ENCODE measurements around the gene TUBB2A.
"Not testable (repeated sequence)": the region's sequence is repeated elsewhere in the genome, so short reads cannot be mapped to it uniquely, and the experiment has no call there.

The TUBB2A gene

DNA sequence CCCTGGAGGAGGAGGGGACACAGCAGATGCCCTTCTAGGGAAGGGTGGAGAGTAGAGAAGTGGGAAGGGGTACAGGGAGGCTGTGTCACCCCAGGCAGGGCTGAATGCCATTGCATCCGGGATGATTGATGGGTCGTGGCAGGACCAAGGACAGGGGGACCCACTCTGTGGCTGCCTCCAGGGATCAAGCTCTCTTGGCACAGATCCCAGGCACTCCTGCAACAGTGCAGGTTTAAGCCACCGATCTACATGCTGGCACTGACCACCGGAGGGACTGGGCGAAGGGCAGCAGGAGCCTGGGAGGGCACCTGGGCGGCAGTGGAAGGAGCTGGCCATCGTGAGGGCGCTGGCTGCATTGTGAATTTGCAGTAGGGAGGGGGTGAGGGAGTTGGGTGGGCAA lies 22.6 kb upstream of the TUBB2A start:
- DNase-seq, result not testable (repeated sequence)

- not testable (repeated sequence) for DNase-seq
Measured at GRCh38 chr6:3178666-3179065, 21.3 kb upstream of the TUBB2A start.

DNA sequence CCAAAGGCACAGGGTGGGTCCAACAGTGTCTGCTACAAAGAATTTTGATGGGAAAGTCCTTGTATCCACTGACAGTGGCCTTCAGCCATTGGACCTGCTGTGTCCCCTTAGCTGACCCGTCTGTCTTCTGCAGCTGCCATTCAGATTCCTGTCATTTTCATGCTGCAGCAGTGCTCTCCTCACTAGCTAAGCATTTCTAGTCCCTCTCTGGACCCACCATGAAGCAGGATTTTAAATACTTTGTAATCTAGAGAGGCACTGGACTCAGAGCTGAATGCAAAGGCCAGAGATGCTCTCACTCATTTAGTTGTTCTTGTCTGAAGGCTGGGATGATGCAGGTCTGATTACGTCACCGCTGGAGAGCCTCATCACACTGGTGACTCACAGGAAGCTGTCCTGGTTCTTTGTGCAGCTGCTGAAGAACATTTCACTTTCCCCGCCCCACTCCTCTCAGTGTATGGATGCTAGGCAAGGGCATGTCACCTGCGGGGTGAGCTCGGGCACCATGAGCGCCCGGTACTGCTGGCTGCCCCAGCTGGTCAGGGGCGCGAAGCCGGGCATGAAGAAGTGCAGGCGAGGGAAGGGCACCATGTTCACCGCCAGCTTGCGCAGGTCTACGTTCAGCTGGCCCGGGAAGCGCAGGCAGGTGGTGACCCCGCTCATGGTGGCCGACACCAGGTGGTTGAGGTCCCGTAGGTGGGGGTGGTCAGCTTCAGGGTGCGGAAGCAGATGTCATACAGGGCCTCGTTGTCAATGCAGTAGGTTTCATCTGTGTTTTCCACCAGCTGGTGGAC lies 19.4 kb upstream of the TUBB2A start:
- no peak for DNase-seq

GRCh38 chr6:3175715-3176402 lies 18.5 kb upstream of the TUBB2A start:
- DNase-seq, result no peak

GRCh38 chr6:3173636-3174089 lies 16.3 kb upstream of the TUBB2A start:
- not testable (repeated sequence) for DNase-seq

DNA sequence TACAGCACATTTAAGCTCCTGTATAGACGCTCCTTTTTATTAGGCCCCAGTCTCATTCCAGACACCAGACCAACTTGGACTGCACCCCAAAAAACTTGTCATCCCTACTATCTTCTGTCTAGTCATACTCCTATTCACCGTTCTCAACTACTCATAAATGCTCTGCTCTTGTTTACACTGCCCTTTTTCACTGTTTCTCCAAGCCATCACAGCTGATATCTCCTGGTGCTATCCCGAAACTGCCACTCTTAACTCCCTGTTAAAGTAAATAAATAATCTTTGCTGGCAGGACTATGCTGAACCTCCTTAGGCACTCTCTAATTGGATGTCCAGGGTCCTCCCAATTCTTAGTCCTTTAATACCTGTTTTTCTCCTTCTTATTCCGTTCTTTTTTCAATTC lies 15.4 kb upstream of the TUBB2A start:
- DNase-seq, result not testable (repeated sequence)

DNA sequence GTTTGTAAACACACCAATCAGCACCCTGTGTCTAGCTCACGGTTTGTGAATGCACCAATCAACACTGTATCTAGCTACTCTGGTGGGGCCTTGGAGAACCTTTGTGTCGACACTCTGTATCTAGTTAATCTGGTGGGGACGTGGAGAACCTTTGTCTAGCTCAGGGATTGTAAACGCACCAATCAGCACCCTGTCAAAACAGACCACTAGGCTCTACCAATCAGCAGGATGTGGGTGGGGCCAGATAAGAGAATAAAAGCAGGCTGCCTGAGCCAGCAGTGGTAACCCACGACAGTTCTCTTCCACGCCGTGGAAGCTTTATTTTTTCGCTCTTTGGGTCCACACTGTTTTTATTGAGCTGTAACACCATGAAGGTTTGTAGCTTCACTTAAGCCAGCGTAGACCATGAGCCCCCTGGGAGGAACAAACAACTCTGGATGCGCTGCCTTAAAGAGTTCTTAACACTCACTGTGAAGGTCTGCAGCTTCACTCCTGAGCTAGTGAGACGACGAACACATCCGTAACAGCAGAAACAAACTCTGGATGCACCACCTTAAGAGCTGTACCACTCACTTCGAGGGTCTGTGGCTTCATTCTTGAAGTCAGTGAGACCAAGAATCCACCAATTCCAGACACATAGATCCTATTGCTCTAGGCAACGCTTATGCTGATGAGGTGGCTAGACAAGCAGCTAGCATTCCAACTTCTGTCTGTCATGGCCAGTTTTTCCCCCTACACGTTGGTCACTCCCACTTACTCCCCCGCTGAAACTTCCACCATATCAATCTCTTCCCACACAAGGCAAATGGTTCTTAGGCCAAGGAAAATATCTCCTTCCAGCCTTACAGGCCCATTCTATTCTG lies 14.2 kb upstream of the TUBB2A start:
- not testable (repeated sequence) for DNase-seq

- DNase-seq, result not testable (repeated sequence)
Measured at GRCh38 chr6:3170676-3171075, 13.3 kb upstream of the TUBB2A start.

DNA sequence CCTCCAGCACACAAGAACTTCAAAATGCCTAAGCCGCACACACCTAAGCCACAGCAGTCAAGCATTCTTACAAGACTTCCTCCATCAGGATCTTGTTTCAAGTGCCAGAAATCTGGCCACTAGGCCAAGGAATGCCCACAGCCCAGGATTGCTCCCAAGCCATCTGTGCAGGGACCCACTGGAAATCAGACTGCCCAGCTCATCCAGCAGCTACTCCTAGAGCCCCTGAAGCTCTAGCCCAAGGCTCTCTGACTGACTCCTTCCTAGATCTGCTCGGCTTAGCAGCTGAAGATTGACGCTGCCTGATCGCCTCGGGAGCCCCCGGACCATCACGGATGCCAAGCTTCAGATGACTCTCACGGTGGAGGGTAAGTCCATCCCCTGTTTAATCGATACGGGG lies 10.7 kb upstream of the TUBB2A start:
- not testable (repeated sequence) for DNase-seq

DNA sequence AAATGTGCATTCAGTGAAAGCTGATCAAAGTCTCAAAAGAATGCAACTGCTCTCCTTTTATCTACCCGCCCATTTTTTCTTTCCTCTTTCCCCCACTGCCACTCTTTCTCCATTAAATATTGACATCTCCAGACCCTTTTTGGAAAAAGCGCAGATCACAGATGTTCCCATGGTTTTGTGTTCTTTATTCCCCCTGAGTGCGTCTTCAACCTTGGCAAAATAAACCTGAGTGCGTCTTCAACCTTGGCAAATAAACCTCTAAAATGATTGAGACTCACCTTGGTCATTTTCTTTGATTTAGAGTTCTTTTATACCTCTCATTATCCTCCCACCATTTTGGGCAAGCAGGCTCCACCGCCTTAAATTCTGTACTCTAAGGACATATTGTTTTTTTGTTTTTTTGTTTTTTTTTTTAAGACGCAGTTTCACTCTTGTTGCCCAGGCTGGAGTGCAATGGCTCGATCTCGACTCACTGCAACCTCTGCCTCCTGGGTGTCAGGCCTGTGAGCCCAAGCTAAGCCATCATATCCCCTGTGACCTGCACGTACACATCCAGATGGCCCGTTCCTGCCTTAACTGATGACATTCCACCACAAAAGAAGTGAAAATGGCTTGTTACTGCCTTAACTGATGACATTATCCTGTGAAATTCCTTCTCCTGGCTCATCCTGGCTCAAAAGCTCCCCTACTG lies 9.3 kb upstream of the TUBB2A start:
- not testable (repeated sequence) for DNase-seq

DNA sequence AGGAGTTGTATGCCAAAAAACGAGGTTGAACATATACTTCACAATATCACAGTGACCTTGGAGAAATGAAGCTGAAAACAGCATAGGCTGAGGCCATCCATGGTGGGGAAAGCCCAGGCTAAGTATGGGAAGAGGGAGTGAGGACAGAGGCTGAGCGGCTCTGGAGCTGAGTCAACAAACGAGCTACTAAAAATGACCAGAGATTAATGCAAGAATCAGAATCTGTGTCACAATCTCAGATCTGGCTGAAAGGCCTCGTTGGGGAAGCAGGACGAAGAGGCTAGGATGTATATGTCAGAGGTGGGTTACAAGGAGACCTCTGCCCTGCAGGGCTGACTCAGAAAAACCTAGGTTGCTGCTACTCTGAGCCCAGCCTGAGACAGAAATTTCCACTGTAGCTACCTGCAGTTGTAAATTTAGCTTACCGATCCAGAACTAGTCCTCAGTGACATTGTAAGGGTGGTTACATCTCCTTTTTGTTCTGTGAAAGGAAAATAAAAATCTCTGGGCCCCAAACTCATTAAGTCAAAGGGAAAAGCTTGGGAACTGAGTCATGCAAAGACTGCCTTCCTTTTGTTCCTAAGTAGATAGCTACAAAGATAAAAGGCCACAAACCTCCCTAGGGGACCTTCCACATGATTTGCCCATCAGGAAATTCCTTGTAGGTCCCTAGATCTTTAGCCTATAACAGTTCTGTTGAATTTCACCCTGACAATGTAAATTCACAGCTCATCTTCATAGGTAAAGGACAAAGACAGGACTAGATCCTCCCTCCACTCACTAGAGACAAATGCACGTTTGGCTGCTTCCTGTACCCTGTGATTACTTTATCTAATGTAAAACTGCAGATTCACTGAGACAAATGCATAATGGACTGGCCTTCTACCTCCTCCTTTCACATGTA lies 8.5 kb upstream of the TUBB2A start:
- no peak for DNase-seq

GRCh38 chr6:3164388-3164787 lies 7.0 kb upstream of the TUBB2A start:
- no peak for DNase-seq

DNA sequence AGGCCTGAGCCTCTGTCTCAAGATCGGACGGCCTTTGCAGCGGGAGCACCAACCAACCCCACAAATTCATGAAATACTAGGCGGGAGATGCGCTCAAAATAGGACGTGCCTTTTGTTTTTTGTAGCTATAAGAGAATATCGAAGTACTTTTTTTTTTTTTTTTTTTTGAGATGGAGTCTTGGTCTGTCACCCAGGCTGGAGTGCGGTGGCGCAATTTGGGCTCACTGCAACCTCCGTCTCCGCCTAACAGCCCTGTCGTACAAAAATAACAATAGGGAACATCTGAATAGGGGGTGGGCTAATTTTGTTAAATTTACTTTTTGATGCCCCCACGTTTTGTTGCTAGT lies 5.9 kb upstream of the TUBB2A start:
- no peak for DNase-seq

DNA sequence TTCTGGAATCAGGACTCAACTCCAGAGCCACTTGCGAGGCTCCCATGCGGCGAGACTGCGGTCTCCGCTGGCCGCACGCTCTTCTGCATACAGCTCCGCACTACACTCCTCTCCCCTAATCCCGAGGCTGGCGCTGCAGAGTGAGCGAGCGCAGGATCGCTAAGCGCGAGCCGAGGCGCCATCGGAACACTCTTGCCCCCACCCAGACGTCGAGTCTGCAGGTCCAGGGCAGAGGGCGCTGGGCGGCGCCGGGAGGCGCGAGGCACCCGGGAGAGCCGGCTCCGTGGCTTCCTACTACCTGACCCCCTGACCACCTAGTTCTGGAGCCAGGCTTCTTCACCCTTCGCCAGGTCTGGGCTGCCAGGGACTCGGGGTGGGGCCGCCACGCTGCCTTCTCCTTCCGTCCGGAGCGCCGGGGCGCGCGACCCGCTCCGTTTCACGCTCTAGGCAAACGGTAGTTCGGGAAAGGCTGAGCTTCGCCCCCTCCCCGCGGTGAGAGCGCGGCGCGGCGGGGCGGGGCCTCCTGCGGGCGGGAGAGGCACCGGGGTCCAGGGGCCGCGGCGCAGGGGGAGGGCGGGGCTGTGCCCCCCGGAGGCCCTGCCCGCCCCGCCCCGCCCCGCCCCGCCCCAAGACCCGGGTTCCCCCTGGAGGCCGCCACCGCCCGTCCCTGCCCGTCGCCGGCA lies 5.4 kb upstream of the TUBB2A start:
- DNase-seq, result peak; percentile 71

- no peak for DNase-seq
Measured at GRCh38 chr6:3162067-3162497, 4.7 kb upstream of the TUBB2A start.

- peak; percentile 80 for DNase-seq
Measured at GRCh38 chr6:3159805-3160781, 2.7 kb upstream of the TUBB2A start.

- DNase-seq, result peak; percentile 37
Measured at GRCh38 chr6:3156184-3157130, 887 bp downstream of the TUBB2A start.

GRCh38 chr6:3155416-3155815 lies 1.9 kb downstream of the TUBB2A start:
- DNase-seq, result not testable (repeated sequence)

DNA sequence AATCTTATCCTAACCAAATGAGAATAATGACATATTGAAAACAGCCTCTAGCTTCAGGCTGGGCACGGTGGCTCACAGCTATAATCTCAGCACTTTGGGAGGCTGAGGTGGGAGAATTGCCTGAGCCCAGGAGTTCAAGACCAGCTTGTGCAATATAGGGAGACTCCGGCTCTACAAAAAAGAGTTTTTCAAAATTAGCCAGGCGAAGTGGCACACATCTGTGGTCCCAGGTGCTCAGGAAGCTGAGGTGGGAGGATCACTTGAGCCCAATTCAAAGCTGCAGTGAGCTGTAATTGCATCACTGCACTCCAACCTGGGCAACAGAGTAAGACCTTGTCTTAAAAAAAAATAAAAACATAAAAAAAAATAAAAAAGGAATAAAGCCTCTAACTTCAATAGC lies 4.7 kb downstream of the TUBB2A start:
- no peak for DNase-seq

Data from CD4-positive, alpha-beta T cell treated with Interleukin-12 subunit alpha and Interleukin-12 subunit beta, for 1 hour (primary cell).